Measurements from ENCODE around the gene PLXDC2.

- no peak for TF ChIP-seq CTCF (IDR thresholded peaks at IDR 0.05)
- TF ChIP-seq POLR2AphosphoS5 (IDR thresholded peaks at IDR 0.05; ENCODE audit: insufficient read depth in 1 of 2, low read depth in 1 of 2) = no peak
- no peak for TF ChIP-seq POLR2A (IDR thresholded peaks at IDR 0.05)
Observed at GRCh38 chr10:19791032-19791431, 25.2 kb upstream of the PLXDC2 start.

Data from vagina (tissue), 2 donors.